Neutrophil (primary cell): ENCODE results near the gene FBXO9.

Source experiments
- H3K27ac ChIP-seq: fragments of 200-600 bp; sonication (generic); 2 replicates; pipeline ENCODE4 v1.5.1; 2016; ENCODE audit warnings: mild to moderate bottlenecking, moderate library complexity
- H3K27me3 ChIP-seq: fragments of 200-600 bp; sonication (generic); 2 replicates; pipeline ENCODE4 v1.6.0; 2016; ENCODE audit warnings: mild to moderate bottlenecking
- H3K36me3 ChIP-seq: fragments of 200-600 bp; sonication (generic); 2 replicates; pipeline ENCODE4 v1.5.1; 2017
- H3K4me1 ChIP-seq, 2 experiments: fragments of 200-600 bp in 1 of 2; sonication (generic) in 1 of 2; 1 replicate in 1 of 2; 2 replicates in 1 of 2; pipeline versions ENCODE4 v1.5.1 to v1.6.1; 2013 to 2016; ENCODE audit warnings: low read depth in 1 of 2, low read length in 1 of 2, mild to moderate bottlenecking in 1 of 2, moderate library complexity in 1 of 2; ENCODE audit not compliant: control insufficient read depth in 1 of 2, insufficient read depth in 1 of 2
- H3K4me3 ChIP-seq, 2 experiments: fragments of 200-600 bp in 1 of 2; sonication (generic) in 1 of 2; 1 replicate in 1 of 2; 2 replicates in 1 of 2; pipeline ENCODE4 v1.5.1; 2013 to 2016; ENCODE audit warnings: low read depth in 1 of 2, low read length in 1 of 2, mild to moderate bottlenecking in 1 of 2, moderate library complexity in 1 of 2
- H3K9me3 ChIP-seq: fragments of 200-600 bp; sonication (generic); 2 replicates; pipeline ENCODE4 v1.5.1; 2016
- TF ChIP-seq, protein P1 (sequence below): fragments of 200-600 bp; sonication (generic); IDR thresholded peaks from 2 replicates; pipeline ENCODE4 v1.5.1; 2016; ENCODE audit warnings: antibody characterized with exemption

The FBXO9 gene

DNA sequence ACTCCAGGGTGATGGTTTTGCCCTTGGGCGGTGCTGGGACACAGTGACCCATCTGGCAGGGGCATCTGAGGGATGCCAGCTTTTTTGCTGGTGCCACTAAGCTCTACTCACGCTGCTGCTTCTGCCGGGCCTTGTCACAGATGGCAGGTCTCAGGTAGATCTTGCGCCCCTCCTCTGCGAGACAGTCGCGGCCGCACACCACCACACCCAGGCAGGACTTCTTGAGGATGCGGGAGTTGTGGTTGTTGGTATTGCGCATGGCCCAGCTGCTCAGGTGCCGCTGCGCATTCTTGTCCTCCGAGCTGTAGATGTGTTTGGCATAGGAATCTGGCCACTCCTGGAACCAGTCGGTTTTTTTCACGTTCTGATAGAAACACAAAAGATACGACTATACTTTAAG, 68.8 kb downstream of the FBXO9 start:
- peaks cover 16% of the 10 kb centered on the region for H3K27me3 ChIP-seq
- no peak overlapping the region for H3K27ac ChIP-seq
- H3K36me3 ChIP-seq = no peaks in the 10 kb centered on the region
- TF ChIP-seq, protein P1, sequence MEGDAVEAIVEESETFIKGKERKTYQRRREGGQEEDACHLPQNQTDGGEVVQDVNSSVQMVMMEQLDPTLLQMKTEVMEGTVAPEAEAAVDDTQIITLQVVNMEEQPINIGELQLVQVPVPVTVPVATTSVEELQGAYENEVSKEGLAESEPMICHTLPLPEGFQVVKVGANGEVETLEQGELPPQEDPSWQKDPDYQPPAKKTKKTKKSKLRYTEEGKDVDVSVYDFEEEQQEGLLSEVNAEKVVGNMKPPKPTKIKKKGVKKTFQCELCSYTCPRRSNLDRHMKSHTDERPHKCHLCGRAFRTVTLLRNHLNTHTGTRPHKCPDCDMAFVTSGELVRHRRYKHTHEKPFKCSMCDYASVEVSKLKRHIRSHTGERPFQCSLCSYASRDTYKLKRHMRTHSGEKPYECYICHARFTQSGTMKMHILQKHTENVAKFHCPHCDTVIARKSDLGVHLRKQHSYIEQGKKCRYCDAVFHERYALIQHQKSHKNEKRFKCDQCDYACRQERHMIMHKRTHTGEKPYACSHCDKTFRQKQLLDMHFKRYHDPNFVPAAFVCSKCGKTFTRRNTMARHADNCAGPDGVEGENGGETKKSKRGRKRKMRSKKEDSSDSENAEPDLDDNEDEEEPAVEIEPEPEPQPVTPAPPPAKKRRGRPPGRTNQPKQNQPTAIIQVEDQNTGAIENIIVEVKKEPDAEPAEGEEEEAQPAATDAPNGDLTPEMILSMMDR = no peak
- no peak overlapping the region for H3K4me3 ChIP-seq
- H3K9me3 ChIP-seq = no peaks in the 10 kb centered on the region
- H3K4me1 ChIP-seq = no peaks in the 10 kb centered on the region

DNA sequence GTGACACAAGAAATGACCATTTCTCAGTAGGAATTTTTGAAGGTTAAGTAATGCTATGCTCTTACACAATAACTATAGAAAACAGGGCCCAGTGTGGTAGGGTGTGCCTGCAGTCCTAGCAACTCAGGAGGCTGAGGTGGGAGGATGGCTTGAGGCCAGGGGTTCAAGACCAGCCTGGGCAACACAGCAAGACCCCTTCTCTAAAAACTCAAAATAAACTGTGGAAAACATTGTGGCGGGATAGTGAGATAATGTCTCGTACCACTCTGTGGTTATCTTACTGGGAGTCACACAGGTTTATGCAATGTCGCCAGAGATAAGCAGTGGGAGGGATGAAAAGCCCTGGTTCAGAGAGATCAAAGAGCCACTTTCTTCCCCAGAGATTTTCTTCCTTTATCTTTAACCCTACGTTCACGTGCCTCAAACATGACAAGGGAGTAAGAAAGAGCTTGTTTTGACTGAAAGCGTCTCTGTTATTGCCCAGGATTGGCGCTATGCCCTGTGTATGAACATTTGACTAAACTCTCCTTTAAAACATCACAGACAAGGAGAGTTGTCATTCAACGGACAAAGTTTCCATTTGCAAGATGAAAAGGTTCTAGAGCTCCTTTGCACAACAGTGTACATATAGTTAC, 69.5 kb downstream of the FBXO9 start:
- Histone ChIP-seq H3K27me3 (peaks cover 10% of the 10 kb centered on the region), H3K4me3 (no peak overlapping the region), H3K27ac (no peak overlapping the region), H3K4me1 (no peaks in the 10 kb centered on the region), H3K9me3 (no peaks in the 10 kb centered on the region), H3K36me3 (no peaks in the 10 kb centered on the region)
- TF ChIP-seq, protein P1 = no peak

DNA sequence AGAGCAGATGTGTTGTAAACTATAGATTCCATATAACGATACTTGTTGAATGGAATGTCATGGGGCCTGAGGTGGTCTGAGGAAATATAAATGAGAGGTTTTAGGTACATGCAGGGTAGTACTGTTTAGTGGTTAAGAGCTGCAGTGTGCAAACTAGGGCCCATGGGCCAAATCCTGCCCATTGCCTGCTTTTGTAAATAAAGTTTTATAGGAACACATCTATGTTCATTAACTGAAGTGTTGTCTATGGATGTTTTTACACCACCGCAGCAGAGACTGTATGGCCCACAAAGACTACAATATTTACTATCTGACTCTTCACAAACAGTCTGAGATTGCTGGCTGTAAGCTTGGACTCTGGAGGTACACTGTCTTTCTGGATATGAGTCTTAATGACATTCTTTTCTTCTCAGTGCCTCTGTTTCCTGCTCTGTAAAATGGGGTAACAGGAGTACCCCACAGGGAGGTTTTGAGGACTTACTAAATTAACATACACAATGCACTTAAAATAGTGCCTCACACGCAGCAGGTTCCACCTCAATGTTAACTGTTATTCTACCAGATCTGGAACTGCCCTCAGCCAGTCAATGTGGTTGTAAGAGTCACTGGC, 70.9 kb downstream of the FBXO9 start:
- H3K36me3 ChIP-seq = no peaks in the 10 kb centered on the region
- TF ChIP-seq, protein P1 = no peak
- H3K4me3 ChIP-seq = no peak overlapping the region
- no peaks in the 10 kb centered on the region for H3K4me1 ChIP-seq
- no peaks in the 10 kb centered on the region for H3K9me3 ChIP-seq
- no peaks in the 10 kb centered on the region for H3K27me3 ChIP-seq
- H3K27ac ChIP-seq = no peak overlapping the region

DNA sequence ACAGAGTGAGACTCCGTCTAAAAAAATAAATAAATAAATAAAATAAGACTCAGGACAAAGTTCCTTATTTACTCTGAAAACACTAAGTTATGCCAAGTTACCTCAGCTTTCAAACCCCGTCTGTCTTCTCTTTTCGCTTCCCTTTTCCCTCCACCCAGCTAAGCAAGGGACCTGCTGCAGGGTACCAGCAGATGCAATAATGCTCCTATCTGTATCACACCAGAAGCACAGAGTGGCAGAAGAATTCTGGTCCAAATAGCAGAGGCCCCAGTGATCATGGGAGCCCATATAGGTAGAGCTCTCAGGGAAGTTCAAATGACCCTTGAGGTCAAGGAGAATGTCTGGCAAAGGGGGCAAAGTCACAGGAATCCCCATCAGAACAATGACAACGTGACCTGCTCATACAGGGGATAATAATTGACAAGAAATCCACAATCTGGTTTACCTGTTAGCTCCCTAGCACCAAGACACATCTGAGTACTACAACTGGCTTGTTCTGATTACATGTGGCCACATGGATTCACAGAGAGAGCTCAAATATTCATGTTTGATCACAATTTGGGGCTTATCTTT, 74.7 kb downstream of the FBXO9 start:
- Histone ChIP-seq H3K27ac (no peak overlapping the region), H3K4me1 (no peaks in the 10 kb centered on the region), H3K4me3 (no peak overlapping the region), H3K9me3 (no peaks in the 10 kb centered on the region), H3K36me3 (no peaks in the 10 kb centered on the region), H3K27me3 (no peaks in the 10 kb centered on the region)
- TF ChIP-seq, protein P1 = no peak

DNA sequence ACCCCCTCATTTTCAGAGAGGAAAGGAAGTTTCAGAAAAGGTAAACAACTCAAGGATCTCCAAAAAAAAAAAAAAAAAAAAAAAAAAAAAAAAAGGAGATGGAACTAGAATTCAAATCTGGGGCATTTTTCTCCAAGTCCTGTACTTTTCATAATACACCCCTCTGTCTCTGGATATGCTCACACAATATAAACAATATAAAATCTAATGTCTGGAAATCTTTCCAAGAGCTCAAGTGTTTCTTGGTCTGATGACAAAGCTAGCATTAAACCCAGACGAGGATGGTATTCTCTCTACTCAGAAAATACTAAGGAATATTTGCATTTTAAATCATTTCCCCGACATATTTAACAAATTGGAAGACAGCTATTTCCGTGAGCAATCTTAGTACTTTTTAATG, 77.6 kb downstream of the FBXO9 start:
- Histone ChIP-seq H3K27ac (no peak overlapping the region), H3K9me3 (no peaks in the 10 kb centered on the region), H3K4me3 (no peak overlapping the region), H3K36me3 (no peaks in the 10 kb centered on the region), H3K27me3 (no peaks in the 10 kb centered on the region), H3K4me1 (peaks cover 0 to 3% of the 10 kb centered on the region in 2 experiments)
- TF ChIP-seq, protein P1 = no peak
